ENCODE measurements around the gene PSME1.

The PSME1 gene

DNA sequence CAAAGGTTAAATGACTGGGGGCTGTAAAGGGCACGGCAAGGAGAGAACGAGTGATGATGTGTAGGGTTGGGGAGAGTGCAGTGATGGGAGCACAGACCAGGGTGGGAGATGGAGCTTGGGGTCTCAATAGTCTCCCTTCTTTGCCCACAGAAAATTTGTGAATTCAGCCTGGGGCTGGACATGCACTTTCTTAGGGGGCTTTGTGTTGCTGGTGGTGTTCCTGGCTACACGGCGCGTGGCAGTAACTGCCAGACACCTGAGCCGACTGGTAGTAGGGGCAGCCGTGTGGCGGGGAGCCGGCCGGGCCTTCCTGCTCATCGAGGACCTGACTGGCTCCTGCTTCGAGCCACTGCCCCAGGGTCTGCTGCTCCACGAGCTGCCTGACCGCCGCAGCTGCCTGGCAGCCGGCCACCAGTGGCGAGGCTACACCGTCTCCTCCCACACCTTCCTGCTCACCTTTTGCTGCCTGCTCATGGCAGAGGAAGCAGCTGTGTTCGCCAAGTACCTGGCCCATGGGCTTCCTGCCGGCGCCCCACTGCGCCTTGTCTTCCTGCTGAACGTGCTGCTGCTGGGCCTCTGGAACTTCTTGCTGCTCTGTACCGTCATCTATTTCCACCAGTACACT lies 3.8 kb upstream of the PSME1 start:
- WGBS, 2 donors (ENCODE audit: extremely low coverage in 2 of 2, insufficient read length in 2 of 2, insufficient replicate concordance in 1 of 2) = no CpG with 5 or more reads among the region's 24 CpGs
- Histone ChIP-seq H4K8ac (ENCODE audit: low read depth, low read length) (peak overlapping the region; percentile 72), H3K4ac (ENCODE audit: low read length) (no peak overlapping the region), H3K14ac (ENCODE audit: low read length) (no peak overlapping the region), H4K91ac (ENCODE audit: low read depth, low read length, poor library complexity) (no peak overlapping the region), H2BK12ac (ENCODE audit: low read length) (peak overlapping the region; percentile 49), H3K9ac (ENCODE audit: low read depth, low read length, poor library complexity) (no peak overlapping the region), H3K18ac (ENCODE audit: low read length) (no peak overlapping the region), H3K9me3 (replicated peaks in 1 of 2; ENCODE audit: control insufficient read depth in 2 of 2, insufficient read depth in 1 of 2, low read depth in 1 of 2, low read length in 2 of 2) (no peaks in the 10 kb centered on the region), H2AFZ (ENCODE audit: low read length) (no peak overlapping the region), H2BK5ac (ENCODE audit: low read length) (no peak overlapping the region), H3K4me2 (ENCODE audit: insufficient read depth, low read length, poor library complexity, severe bottlenecking) (no peak overlapping the region), H3K4me1 (ENCODE audit: control insufficient read depth in 2 of 2, insufficient read depth in 1 of 2, low read depth in 1 of 2, low read length in 2 of 2) (peaks cover 9 to 10% of the 10 kb centered on the region in 2 donors), H3K27me3 (ENCODE audit: control insufficient read depth in 3 of 3, insufficient read depth in 3 of 3, low read depth in 1 of 3, low read length in 3 of 3) (no peaks in the 10 kb centered on the region), H2AK5ac (ENCODE audit: low read depth, low read length) (peak overlapping the region; percentile 46), H3K23ac (ENCODE audit: low read depth, low read length, poor library complexity) (peak overlapping the region; percentile 10), H2BK120ac (ENCODE audit: low read depth, low read length) (no peak overlapping the region), H3K4me3 (ENCODE audit: low read length in 2 of 2) (no peak overlapping the region), H3K36me3 (replicated peaks in 1 of 2; ENCODE audit: control insufficient read depth in 2 of 2, insufficient read depth in 2 of 2, low read length in 2 of 2) (peaks cover 0 to 2% of the 10 kb centered on the region in 2 donors), H2BK15ac (ENCODE audit: low read length) (peak overlapping the region; percentile 98), H3K79me1 (ENCODE audit: low read depth, low read length) (no peaks in the 10 kb centered on the region), H3K27ac (replicated peaks; ENCODE audit: low read length) (no peak overlapping the region)
- DNase-seq (ENCODE audit: low spot score) = no peak

GRCh38 chr14:24132976-24133375 lies 3.0 kb upstream of the PSME1 start:
- DNase-seq (ENCODE audit: low spot score) = no peak
- no peaks in the 10 kb centered on the region for H3K27me3 ChIP-seq (ENCODE audit: control insufficient read depth in 3 of 3, insufficient read depth in 3 of 3, low read depth in 1 of 3, low read length in 3 of 3)
- no peak overlapping the region for H4K8ac ChIP-seq (ENCODE audit: low read depth, low read length)
- no peak overlapping the region for H3K18ac ChIP-seq (ENCODE audit: low read length)
- no peak overlapping the region for H2BK120ac ChIP-seq (ENCODE audit: low read depth, low read length)
- WGBS, 2 donors (ENCODE audit: extremely low coverage in 2 of 2, insufficient read length in 2 of 2, insufficient replicate concordance in 1 of 2) = no CpG with 5 or more reads among the region's 2 CpGs
- H3K36me3 ChIP-seq (replicated peaks in 1 of 2; ENCODE audit: control insufficient read depth in 2 of 2, insufficient read depth in 2 of 2, low read length in 2 of 2) = peaks cover 5 to 10% of the 10 kb centered on the region in 2 donors
- H3K14ac ChIP-seq (ENCODE audit: low read length) = no peak overlapping the region
- H3K9ac ChIP-seq (ENCODE audit: low read depth, low read length, poor library complexity) = no peak overlapping the region
- H3K4me1 ChIP-seq (ENCODE audit: control insufficient read depth in 2 of 2, insufficient read depth in 1 of 2, low read depth in 1 of 2, low read length in 2 of 2) = peaks cover 9 to 10% of the 10 kb centered on the region in 2 donors
- no peak overlapping the region for H4K91ac ChIP-seq (ENCODE audit: low read depth, low read length, poor library complexity)
- no peaks in the 10 kb centered on the region for H3K79me1 ChIP-seq (ENCODE audit: low read depth, low read length)
- no peak overlapping the region for H3K27ac ChIP-seq (replicated peaks; ENCODE audit: low read length)
- H3K4ac ChIP-seq (ENCODE audit: low read length) = no peak overlapping the region
- H2AFZ ChIP-seq (ENCODE audit: low read length) = no peak overlapping the region
- no peak overlapping the region for H2BK12ac ChIP-seq (ENCODE audit: low read length)
- H3K23ac ChIP-seq (ENCODE audit: low read depth, low read length, poor library complexity) = no peak overlapping the region
- H2BK15ac ChIP-seq (ENCODE audit: low read length) = no peak overlapping the region
- no peak overlapping the region for H2BK5ac ChIP-seq (ENCODE audit: low read length)
- H3K4me3 ChIP-seq (ENCODE audit: low read length in 2 of 2) = no peak overlapping the region
- H3K9me3 ChIP-seq (replicated peaks in 1 of 2; ENCODE audit: control insufficient read depth in 2 of 2, insufficient read depth in 1 of 2, low read depth in 1 of 2, low read length in 2 of 2) = no peaks in the 10 kb centered on the region
- H2AK5ac ChIP-seq (ENCODE audit: low read depth, low read length) = no peak overlapping the region
- H3K4me2 ChIP-seq (ENCODE audit: insufficient read depth, low read length, poor library complexity, severe bottlenecking) = no peak overlapping the region

DNA sequence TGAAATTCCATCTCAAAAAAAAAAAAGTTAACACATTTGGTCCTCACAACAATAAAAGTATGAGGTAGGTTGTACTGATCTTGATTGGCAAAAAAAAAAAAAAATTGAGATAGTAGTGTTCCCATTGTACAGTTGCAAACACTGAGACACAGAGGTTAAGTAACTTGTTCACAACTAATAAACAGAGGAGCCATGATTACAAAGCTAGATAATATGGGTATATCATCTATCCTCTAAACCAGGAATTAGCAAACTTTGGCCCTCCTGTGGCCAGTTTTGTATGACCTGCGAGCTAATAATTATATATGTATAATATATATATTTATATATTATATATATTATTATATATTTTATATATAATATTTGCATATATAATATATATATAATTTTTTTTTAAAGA lies 2.3 kb upstream of the PSME1 start:
- H4K8ac ChIP-seq (ENCODE audit: low read depth, low read length) = no peak overlapping the region
- H4K91ac ChIP-seq (ENCODE audit: low read depth, low read length, poor library complexity) = no peak overlapping the region
- no peak overlapping the region for H3K27ac ChIP-seq (replicated peaks; ENCODE audit: low read length)
- WGBS, 2 donors (ENCODE audit: extremely low coverage in 2 of 2, insufficient read length in 2 of 2, insufficient replicate concordance in 1 of 2) = no CpG with 5 or more reads among the region's 1 CpG
- H3K4ac ChIP-seq (ENCODE audit: low read length) = no peak overlapping the region
- no peak overlapping the region for H3K23ac ChIP-seq (ENCODE audit: low read depth, low read length, poor library complexity)
- no peak overlapping the region for H2AK5ac ChIP-seq (ENCODE audit: low read depth, low read length)
- H3K79me1 ChIP-seq (ENCODE audit: low read depth, low read length) = no peaks in the 10 kb centered on the region
- no peak overlapping the region for H2BK120ac ChIP-seq (ENCODE audit: low read depth, low read length)
- H2AFZ ChIP-seq (ENCODE audit: low read length) = no peak overlapping the region
- H3K4me2 ChIP-seq (ENCODE audit: insufficient read depth, low read length, poor library complexity, severe bottlenecking) = no peak overlapping the region
- no peak overlapping the region for H3K14ac ChIP-seq (ENCODE audit: low read length)
- no peaks in the 10 kb centered on the region for H3K9me3 ChIP-seq (replicated peaks in 1 of 2; ENCODE audit: control insufficient read depth in 2 of 2, insufficient read depth in 1 of 2, low read depth in 1 of 2, low read length in 2 of 2)
- H2BK15ac ChIP-seq (ENCODE audit: low read length) = no peak overlapping the region
- no peak overlapping the region for H2BK12ac ChIP-seq (ENCODE audit: low read length)
- H3K36me3 ChIP-seq (replicated peaks in 1 of 2; ENCODE audit: control insufficient read depth in 2 of 2, insufficient read depth in 2 of 2, low read length in 2 of 2) = peaks cover 12 to 18% of the 10 kb centered on the region in 2 donors
- H3K9ac ChIP-seq (ENCODE audit: low read depth, low read length, poor library complexity) = no peak overlapping the region
- H3K4me1 ChIP-seq (ENCODE audit: control insufficient read depth in 2 of 2, insufficient read depth in 1 of 2, low read depth in 1 of 2, low read length in 2 of 2) = peaks cover 9 to 10% of the 10 kb centered on the region in 2 donors
- no peaks in the 10 kb centered on the region for H3K27me3 ChIP-seq (ENCODE audit: control insufficient read depth in 3 of 3, insufficient read depth in 3 of 3, low read depth in 1 of 3, low read length in 3 of 3)
- no peak overlapping the region for H3K18ac ChIP-seq (ENCODE audit: low read length)
- no peak overlapping the region for H3K4me3 ChIP-seq (ENCODE audit: low read length in 2 of 2)
- no peak for DNase-seq (ENCODE audit: low spot score)
- no peak overlapping the region for H2BK5ac ChIP-seq (ENCODE audit: low read length)

DNA sequence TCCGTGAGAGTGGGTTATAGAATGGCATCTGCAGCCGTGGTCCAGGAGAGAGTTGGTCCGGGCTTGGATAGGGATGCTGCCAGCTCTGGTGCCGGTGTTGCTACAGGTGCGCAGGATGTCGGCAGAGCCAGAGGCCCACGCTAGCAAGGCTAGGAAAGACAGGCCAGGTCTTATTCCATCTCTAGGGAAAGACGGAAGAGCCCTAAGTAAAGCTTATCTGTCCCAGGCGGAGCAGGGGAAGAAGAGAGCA lies 485 bp upstream of the PSME1 start:
- Histone ChIP-seq H3K9ac (ENCODE audit: low read depth, low read length, poor library complexity) (no peak overlapping the region), H3K18ac (ENCODE audit: low read length) (peak overlapping the region; percentile 0), H2BK120ac (ENCODE audit: low read depth, low read length) (no peak overlapping the region), H3K4ac (ENCODE audit: low read length) (no peak overlapping the region), H3K36me3 (replicated peaks in 1 of 2; ENCODE audit: control insufficient read depth in 2 of 2, insufficient read depth in 2 of 2, low read length in 2 of 2) (peaks cover 19 to 32% of the 10 kb centered on the region in 2 donors), H2BK12ac (ENCODE audit: low read length) (no peak overlapping the region), H2BK5ac (ENCODE audit: low read length) (no peak overlapping the region), H3K23ac (ENCODE audit: low read depth, low read length, poor library complexity) (peak overlapping the region; percentile 75), H2AFZ (ENCODE audit: low read length) (peak overlapping the region; percentile 95), H3K4me2 (ENCODE audit: insufficient read depth, low read length, poor library complexity, severe bottlenecking) (peak overlapping the region; percentile 81), H2BK15ac (ENCODE audit: low read length) (peak overlapping the region; percentile 77), H3K79me1 (ENCODE audit: low read depth, low read length) (no peaks in the 10 kb centered on the region), H4K8ac (ENCODE audit: low read depth, low read length) (peak overlapping the region; percentile 93), H2AK5ac (ENCODE audit: low read depth, low read length) (no peak overlapping the region), H3K14ac (ENCODE audit: low read length) (no peak overlapping the region), H3K4me3 (ENCODE audit: low read length in 2 of 2) (peak overlapping the region; percentile 80 to 87), H3K27me3 (ENCODE audit: control insufficient read depth in 3 of 3, insufficient read depth in 3 of 3, low read depth in 1 of 3, low read length in 3 of 3) (no peaks in the 10 kb centered on the region), H4K91ac (ENCODE audit: low read depth, low read length, poor library complexity) (peak overlapping the region; percentile 90), H3K9me3 (replicated peaks in 1 of 2; ENCODE audit: control insufficient read depth in 2 of 2, insufficient read depth in 1 of 2, low read depth in 1 of 2, low read length in 2 of 2) (no peaks in the 10 kb centered on the region), H3K4me1 (ENCODE audit: control insufficient read depth in 2 of 2, insufficient read depth in 1 of 2, low read depth in 1 of 2, low read length in 2 of 2) (peaks cover 11 to 12% of the 10 kb centered on the region in 2 donors), H3K27ac (replicated peaks; ENCODE audit: low read length) (no peak overlapping the region)
- WGBS, 2 donors (ENCODE audit: extremely low coverage in 2 of 2, insufficient read length in 2 of 2, insufficient replicate concordance in 1 of 2) = no CpG with 5 or more reads among the region's 9 CpGs
- no peak for DNase-seq (ENCODE audit: low spot score)

All from neuronal stem cell (in vitro differentiated cells).